ENCODE results near the gene MYBPC2.
A peak's percentile ranks its signal among the peaks of the same experiment; 100 is the strongest.
"Not testable (repeated sequence)": the region's sequence is repeated elsewhere in the genome, so short reads cannot be mapped to it uniquely, and the experiment has no call there.

Gene MYBPC2

DNA sequence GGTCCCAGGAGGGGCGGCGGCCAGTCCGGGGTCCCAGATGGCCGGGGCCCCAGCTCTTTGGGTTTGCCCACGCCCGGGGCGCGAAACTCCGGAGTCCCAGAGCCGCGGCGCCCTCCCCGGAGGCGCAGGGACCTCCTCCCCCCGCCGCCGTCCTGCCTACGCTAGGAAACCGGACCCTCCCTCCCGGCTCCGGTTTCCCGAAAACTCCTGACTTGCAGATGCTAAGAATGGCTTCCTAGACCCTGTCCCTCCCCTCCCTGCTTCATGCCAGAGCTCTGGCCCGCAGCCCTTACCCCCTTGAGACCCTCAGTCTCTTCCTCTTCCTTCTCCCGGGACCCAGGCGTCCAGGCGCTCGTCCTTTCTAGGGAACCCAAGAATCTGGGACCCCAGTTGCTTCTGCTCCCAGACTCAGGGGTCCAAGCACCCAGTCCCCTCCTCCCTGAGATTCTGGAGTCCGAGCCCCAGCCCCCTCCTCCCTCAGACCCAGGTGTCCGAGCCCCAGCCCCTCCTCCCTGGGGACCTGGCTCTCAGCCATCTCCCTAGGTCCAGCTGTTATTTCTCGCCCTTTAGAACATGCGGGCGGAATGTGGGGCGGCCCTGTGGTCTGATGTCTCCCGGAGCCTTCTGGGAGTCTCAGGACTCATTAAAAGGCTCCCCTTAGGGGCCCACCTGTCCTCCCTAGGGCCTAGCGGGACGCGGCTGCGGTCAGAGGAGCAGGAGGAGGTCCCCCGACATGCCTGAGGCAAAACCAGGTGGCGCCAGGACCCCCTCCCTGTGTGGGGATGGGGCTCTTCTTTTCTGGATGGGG, at the start of gene MYBPC2:
TSS of gene MYBPC2 (plus strand) at position 672 of the 808 bp plus-strand sequence. CDS start at position 734, 62 bp downstream.
- DNase-seq, result no peak

DNA sequence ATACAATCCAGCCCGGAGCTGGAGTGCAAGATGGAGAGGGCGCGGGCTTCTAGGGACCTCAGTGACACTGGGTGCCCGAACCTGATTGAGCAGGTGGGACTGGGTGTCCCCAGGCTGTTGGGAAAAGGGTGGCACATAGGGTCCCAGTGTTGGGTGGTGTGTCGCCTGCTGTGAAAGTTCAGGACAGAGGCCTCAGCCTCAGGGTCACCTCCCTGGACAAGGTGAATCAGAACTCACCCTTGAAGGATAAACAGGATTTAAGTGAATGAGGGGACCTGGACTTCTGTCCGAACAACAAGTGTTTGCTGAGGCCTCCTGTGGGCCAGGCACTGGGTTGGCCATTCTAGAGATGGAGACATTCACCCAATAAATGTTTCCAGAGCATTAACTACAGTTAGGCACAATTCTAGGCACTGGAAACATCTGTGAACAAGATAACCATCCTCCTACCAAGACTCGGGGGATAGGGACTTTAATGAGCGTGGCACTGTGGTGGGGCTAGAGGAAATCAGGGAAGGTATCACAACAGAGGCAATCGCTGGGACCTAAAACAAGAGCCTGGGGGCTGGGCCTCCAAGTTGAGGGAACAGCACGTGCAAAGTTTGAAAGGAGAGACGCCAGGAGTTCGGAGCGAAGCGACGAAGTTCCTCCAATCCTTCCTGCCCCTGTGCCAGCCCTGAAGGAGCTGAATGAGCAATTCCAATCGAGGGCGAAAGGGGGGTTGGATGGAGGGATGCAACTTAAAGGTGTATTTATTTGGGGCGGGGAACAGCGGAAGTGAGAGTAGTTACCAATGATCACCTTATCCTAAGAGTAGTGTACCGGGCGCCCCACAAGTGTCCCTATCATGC, 49.5 kb upstream of the MYBPC2 start:
- DNase-seq, result no peak

- DNase-seq, result peak; percentile 98
These were observed 48.6 kb upstream of the MYBPC2 start, which contains the start of gene POLD1 for GRCh38 chr19:50383852-50384684. Gene POLD1, plus strand, starts transcription at chr19:50384347. Its CDS starts 14,505 bp downstream, at chr19:50398852.

DNA sequence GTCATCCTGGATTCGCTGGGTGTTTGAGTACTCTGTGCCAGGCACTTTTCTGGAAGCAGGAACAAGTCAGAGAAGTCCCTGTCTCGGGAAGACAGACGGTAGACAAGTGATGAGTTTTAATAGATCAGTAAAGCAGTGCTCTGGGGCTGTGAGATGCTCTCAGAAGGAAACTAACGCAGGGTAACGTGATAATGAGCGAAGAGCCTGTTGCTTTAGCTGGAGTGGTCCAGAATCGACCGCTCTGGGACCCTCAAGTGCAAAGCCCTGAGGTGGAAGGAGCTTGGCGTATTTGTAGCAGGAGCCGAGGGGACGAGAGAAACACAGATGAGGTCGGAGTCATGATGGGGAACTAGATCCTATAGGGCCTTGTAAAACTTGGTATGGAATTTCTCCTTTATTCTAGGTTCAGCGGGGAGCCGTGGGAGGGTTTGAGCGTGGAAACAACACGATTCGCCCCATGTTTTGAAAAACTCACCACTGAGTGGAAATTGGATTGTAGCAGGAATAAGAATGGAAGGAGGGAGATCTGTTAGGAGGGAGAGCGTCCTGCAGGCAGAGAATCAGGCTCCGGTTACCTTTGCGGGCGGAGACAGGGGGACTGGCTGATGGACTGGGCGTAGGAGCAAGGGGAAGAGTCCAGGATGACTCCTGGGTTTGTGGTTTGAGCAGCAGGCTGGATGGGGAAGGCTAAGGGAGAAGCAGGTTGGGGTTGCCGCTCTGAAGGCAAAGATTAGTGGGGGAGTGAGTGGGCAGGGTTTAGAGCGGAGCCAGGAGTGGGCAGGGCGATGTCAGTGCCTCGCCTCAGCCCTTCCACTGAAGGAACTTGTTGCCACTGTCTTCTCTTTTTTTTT, 47.8 kb upstream of the MYBPC2 start:
- DNase-seq, result no peak

DNA sequence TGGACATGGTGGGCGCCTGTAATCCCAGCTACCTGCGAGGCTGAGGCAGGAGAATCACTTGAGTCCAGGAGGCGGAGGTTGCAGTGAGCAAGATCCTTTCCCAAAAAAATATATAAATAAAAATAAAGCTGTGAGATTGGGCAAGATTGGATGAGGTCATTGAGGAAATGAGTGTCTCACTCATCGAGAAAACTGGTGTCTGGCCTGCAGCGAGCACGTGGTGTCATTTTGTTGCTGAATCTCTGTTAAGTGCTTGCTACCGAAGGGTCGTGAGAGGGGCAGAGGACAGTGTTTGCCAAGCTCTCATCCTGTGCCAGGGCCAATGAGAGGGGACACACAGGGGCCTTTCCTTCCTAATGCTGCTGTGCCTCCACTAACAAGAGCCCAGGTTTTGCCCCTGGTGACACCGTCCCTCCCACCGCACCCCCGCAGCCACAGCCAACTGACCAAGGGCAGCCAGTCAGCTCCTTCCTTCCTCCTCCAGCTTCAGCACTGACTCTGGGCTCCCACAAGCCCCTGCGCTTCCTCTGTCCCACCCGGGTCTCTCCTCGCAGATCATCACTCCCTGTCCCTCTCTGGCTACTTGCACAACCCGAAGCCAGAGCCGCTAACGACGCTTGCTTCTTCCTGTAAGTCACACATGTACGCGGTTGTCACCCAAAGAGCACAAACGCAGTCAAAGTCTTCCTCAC, 45.4 kb upstream of the MYBPC2 start:
- DNase-seq, result no peak

DNA sequence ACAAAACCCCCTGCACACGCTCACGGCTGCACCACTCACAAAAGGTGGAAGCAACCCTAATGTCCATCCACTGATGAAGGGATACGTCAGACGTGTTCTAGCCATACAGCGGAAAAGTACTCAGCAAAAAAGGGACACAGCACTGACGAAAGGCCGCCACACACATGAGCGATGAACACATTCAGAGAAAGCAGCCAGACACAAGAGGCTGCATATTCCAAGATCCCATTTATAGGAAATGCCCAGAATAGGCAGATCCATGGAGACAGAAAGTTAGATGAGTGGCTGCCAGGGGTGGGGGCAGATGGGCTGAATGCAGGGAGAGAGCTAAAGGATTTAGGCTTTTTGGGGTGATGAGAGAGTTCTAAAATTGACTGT, 44.8 kb upstream of the MYBPC2 start:
- DNase-seq, result no peak

DNA sequence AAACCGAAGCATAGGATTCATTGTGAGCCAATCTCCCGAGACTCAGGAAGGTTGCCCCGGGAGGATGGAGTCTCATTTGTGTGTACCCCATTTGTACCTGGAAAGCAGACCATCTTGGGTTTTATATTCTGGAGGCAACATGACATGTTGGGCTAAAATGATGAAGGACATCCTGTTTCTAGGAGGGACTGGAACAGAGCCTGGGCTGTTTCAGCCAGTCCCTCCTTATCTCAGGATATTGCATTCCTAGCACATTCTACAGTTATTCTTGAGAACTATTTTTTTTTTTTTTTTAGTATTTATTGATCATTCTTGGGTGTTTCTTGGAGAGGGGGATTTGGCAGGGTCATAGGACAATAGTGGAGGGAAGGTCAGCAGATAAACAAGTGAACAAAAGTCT, 42.4 kb upstream of the MYBPC2 start:
- DNase-seq, result not testable (repeated sequence)

DNA sequence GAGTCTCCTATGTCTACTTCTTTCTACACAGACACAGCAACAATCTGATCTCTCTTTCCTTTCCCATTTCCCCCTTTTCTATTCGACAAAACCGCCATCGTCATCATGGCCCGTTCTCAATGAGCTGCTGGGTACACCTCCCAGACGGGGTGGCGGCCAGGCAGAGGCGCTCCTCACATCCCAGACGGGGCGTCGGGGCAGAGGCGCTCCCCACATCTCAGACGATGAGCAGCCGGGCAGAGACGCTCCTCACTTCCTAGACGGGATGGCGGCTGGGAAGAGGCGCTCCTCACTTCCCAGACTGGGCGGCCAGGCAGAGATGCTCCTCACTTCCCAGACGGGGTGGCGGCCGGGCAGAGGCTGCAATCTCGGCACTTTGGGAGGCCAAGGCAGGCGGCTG, 41.7 kb upstream of the MYBPC2 start:
- not testable (repeated sequence) for DNase-seq

GRCh38 chr19:50392759-50393158, 39.9 kb upstream of the MYBPC2 start:
- no peak for DNase-seq

- no peak for DNase-seq
These were observed 39.1 kb upstream of the MYBPC2 start for GRCh38 chr19:50393589-50393988.

DNA sequence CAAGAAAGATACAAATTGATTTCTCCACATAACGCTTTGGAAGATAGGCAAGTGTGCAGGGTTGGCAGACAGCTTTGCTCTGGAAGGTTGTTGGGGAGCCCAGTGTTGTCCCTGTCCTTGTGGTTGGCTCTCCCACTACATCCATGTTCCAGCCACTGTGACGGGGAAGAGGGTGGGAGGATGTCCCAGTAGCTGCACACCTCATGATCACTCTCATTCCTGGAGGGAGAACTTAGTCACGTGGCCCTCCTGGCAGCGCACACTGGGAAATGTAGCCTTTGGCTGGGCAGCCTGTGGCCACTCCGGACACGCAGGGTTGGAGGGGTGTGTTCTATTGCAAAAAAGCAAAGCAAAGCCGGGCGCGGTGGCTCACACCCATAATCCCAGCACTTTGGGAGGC, 38.7 kb upstream of the MYBPC2 start:
- DNase-seq, result no peak

GRCh38 chr19:50398675-50399367, 33.9 kb upstream of the MYBPC2 start:
- DNase-seq, result no peak

- DNase-seq, result no peak
These were observed 33.3 kb upstream of the MYBPC2 start for GRCh38 chr19:50399368-50399745.

GRCh38 chr19:50401605-50402450, 30.9 kb upstream of the MYBPC2 start:
- no peak for DNase-seq

GRCh38 chr19:50402544-50403301, 30.0 kb upstream of the MYBPC2 start:
- no peak for DNase-seq

DNA sequence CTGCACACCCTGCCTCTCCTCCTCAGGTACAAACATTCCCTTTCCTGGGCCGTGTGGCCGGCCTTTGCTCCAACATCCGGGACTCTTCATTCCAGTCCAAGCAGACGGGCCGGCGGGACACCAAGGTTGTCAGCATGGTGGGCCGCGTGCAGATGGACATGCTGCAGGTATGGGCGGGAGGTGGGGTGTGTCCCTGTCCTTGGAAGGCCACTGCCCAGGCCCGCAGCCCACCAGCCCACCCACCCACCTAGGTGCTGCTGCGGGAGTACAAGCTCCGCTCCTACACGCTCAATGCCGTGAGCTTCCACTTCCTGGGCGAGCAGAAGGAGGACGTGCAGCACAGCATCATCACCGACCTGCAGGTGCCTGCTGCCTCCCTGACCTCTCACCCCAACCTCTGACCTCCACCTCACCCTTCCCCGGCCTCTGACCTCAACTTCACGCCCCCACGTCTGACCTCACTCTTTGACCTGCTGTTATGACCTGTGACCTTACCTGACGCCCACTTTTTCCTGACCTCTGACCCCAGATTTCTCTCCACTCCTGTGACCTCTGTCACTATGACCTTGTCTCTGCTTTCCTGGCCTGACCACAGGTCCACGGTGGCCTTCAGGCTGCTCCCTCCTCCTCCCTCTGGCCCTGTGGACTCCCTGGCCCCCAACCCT, 26.4 kb upstream of the MYBPC2 start:
- DNase-seq, result no peak

DNA sequence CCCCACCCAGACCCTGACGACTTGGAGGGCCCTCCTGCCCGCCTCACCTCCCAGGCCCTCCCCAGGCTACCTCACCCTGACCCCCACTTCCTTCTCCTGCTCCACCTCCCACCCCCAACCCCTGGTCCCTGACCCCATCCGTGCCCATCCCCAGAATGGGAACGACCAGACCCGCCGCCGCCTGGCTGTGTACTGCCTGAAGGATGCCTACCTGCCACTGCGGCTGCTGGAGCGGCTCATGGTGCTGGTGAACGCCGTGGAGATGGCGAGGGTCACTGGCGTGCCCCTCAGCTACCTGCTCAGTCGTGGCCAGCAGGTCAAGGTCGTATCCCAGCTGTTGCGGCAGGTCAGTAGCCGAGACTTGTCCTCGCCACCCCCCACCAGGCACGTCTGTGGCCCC, 25.9 kb upstream of the MYBPC2 start:
- no peak for DNase-seq

GRCh38 chr19:50409347-50409746, 23.3 kb upstream of the MYBPC2 start:
- DNase-seq, result no peak
